Activated CD4-positive, alpha-beta T cell treated with anti-CD3 and anti-CD28 coated beads for 36 hours (primary cell): ENCODE results near the gene RTN4R. TPM values are rescaled to one million over a fixed set of nuclear protein-coding genes. Genes with fewer than 3 reads are reported as not detected.

Source experiments
- ATAC-seq: fragments of 200-7000 bp; cut with Tn5 transposase; one replicate; pipeline ENCODE4 v1.10.0; 2021; ENCODE audit warnings: mild to moderate bottlenecking, moderate library complexity
- CTCF ChIA-PET: fragments of 350-600 bp; sonication (Branson Sonifier 250); formaldehyde crosslinking; loops from one replicate; lab custom pipeline; 2021; ENCODE audit warnings: antibody characterized with exemption; lab: Charles Lee
- POLR2A ChIA-PET: fragments of 350-600 bp; sonication (Branson Sonifier 250); formaldehyde crosslinking; loops from one replicate; lab custom pipeline; 2021; ENCODE audit warnings: antibody characterized with exemption, inconsistent platforms; lab: Charles Lee
- DNase-seq: peaks from one replicate; pipeline ENCODE4 v3.0.0-alpha.2; 2020
- H3K27ac Mint-ChIP-seq: one replicate; pipeline ENCODE4 v1.8.0; 2021; ENCODE audit warnings: mixed read lengths
- H3K27me3 Mint-ChIP-seq: one replicate; pipeline ENCODE4 v1.8.0; 2021; ENCODE audit warnings: mixed read lengths
- H3K36me3 Mint-ChIP-seq: one replicate; pipeline ENCODE4 v1.8.0; 2021; ENCODE audit warnings: low read depth, mixed read lengths
- H3K4me1 Mint-ChIP-seq: one replicate; pipeline ENCODE4 v1.8.0; 2021; ENCODE audit warnings: mixed read lengths
- H3K4me3 Mint-ChIP-seq: one replicate; pipeline ENCODE4 v1.8.0; 2021; ENCODE audit warnings: mild to moderate bottlenecking, moderate library complexity, mixed read lengths
- H3K9me3 Mint-ChIP-seq: one replicate; pipeline ENCODE4 v1.8.0; 2021; ENCODE audit warnings: low read depth, mixed read lengths
- intact Hi-C, 2 experiments: fragments of 100-400 bp; cut with DNase I in 1 of 2; cut with micrococcal nuclease in 1 of 2; formaldehyde crosslinking; loops; one replicate each; pipeline versions ENCODE4 v1.14.2 to v1.15.1; 2022 to 2024; cut with DNase I, micrococcal nuclease
- total RNA-seq, 2 experiments: library from RNA; stranded (reverse); gene quantifications; one replicate each; pipeline ENCODE4 v1.2.3, GENCODE V29; 2021

The RTN4R gene
- total RNA-seq, 2 experiments from 2014 or later = 2.2 to 2.3 TPM

DNA sequence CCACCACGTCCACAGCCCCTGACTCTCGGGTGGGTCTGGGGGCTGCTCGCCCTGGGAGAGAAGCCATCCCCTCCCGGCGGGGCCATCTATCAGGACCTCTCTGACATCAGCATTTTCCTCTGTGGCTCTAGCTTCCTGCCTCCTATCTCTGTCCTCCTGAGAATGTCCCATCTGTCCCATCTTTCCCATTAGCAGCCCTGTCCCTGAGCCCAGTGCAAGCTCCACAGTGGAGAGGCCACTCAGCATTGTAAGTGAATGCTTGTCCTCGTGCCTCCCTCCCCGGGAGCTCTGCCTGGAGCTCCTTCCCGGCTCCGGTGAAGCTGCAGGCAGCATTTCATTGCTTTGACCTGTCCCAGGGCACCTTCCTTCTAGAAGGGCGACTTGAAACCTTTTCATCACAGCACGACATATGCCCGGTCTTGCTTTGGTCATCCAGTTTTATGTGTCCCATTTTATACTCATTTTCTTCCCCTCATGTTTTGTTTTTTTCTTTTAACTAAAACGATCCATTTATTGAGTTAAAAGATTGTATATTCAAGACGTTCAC, 49.7 kb downstream of the RTN4R start:
- ATAC-seq = no peak
- POLR2A ChIA-PET = no interaction called here
- intact Hi-C loops = no loop called here

DNA sequence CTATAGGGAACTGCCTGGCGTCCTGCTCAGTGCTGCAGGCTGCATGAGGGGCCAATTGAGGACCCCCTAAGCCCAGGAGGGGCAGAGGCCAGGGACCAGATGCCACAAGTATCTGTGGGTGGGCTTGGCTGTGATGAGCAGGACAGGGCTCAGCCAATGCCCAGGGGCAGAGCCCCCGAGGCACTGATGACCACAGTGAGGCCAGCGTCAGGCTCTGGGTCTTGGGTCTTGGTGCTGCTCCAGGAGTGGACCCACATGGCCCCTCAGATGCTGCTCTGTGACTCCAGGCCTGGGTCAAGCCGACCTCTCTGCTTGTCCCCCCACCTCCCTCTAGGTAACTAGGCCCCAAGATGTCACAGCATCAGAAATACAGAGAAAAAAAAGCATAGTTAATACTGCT, 50.6 kb downstream of the RTN4R start:
- H3K27ac Mint-ChIP-seq = no peak overlapping the region
- no peaks in the 10 kb centered on the region for H3K36me3 Mint-ChIP-seq
- DNase-seq (no peak), ATAC-seq (no peak)
- POLR2A ChIA-PET = no interaction called here
- no peaks in the 10 kb centered on the region for H3K27me3 Mint-ChIP-seq
- no peaks in the 10 kb centered on the region for H3K9me3 Mint-ChIP-seq
- H3K4me3 Mint-ChIP-seq = no peak overlapping the region
- intact Hi-C loops = no loop called here
- CTCF ChIA-PET = no interaction called here
- no peaks in the 10 kb centered on the region for H3K4me1 Mint-ChIP-seq

More for the DNA sequence above, 49.7 kb downstream of the RTN4R start:
- Mint-ChIP-seq H3K4me3 (no peak overlapping the region), H3K9me3 (no peaks in the 10 kb centered on the region), H3K27ac (no peak overlapping the region), H3K27me3 (no peaks in the 10 kb centered on the region), H3K36me3 (no peaks in the 10 kb centered on the region), H3K4me1 (no peaks in the 10 kb centered on the region)
- no peak for DNase-seq
- CTCF ChIA-PET = no interaction called here

DNA sequence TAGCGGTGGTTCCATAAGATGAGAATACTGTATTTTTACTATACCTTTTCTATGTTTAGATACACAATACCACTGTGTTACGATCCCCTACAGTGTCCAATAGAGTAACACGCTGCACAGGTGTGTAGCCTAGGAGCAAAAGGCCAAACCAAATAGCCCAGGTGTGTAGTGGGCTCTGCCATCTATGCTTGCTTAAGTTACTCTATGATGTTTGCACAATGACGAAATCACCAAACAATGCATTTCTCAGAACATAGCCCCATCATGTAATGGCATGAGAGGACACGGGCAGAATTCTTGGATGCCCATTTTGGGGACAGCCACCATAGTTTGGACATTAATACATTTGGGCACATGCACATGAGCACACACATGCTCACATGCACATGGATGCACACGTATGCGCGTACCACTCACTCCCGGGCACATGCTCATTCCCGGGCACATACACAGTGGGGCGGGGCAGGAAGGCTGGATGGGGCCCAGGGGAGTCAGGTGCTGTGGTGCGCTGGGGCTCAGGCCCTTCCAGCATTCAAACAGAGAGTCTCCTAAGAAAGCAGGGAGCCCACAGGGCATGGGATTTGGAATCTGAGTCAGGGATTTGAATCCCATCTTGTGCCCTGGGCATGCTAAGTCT, 51.1 kb downstream of the RTN4R start:
- no peaks in the 10 kb centered on the region for H3K4me1 Mint-ChIP-seq
- CTCF ChIA-PET = no interaction called here
- no peak for ATAC-seq
- H3K4me3 Mint-ChIP-seq = no peak overlapping the region
- no peak for DNase-seq
- no peaks in the 10 kb centered on the region for H3K27me3 Mint-ChIP-seq
- no peaks in the 10 kb centered on the region for H3K36me3 Mint-ChIP-seq
- POLR2A ChIA-PET = no interaction called here
- intact Hi-C loops = no loop called here
- H3K9me3 Mint-ChIP-seq = no peaks in the 10 kb centered on the region
- H3K27ac Mint-ChIP-seq = no peak overlapping the region

DNA sequence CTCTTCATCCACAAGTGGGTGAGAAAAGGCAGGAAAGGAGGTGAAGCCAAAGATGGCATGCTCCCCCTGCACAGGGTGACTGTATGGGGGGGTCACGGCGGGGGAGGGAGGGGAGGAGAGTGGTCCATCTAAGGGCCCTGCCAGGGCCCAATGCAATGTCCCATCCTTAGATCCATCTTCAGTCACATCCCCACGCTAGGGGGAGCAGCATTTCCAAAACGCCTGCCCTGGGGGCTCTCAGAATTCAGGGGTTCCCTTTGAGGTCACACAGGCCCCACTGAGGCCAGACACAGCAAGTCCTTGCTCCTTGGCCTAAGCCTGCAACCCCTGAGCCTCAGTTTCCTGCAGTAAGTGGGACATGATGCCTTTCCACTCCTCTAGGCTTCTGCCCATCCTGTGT, 52.4 kb downstream of the RTN4R start:
- POLR2A ChIA-PET = no interaction called here
- Mint-ChIP-seq H3K27me3 (no peaks in the 10 kb centered on the region), H3K4me1 (no peaks in the 10 kb centered on the region), H3K36me3 (no peaks in the 10 kb centered on the region), H3K9me3 (no peaks in the 10 kb centered on the region), H3K27ac (no peak overlapping the region), H3K4me3 (no peak overlapping the region)
- intact Hi-C loops = no loop called here
- DNase-seq = no peak
- ATAC-seq = no peak
- CTCF ChIA-PET = no interaction called here

DNA sequence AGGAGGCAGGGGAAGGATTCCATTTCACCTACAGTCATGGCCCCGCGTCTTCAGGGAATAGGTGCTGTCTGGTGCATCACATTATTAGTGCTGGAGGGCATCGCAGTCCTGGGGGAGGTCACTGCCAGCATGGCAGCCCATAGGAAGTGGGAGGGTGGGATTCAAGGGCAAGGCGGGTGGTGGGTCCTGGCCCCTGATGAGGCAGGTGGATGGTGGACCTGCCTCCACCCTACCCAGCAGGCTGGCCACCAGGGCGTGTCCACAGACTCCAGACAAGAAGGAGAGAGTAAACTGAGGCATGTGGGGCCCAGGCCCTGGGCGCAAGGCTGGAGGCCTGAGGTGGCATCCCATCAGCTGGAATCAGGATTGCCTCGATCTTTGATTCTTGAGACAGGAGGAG, 53.3 kb downstream of the RTN4R start:
- ATAC-seq (no peak), DNase-seq (no peak)
- intact Hi-C loops = no loop called here
- Mint-ChIP-seq H3K4me3 (no peak overlapping the region), H3K9me3 (no peaks in the 10 kb centered on the region), H3K4me1 (no peaks in the 10 kb centered on the region), H3K36me3 (no peaks in the 10 kb centered on the region), H3K27ac (no peak overlapping the region), H3K27me3 (no peaks in the 10 kb centered on the region)
- CTCF ChIA-PET = no interaction called here
- POLR2A ChIA-PET = no interaction called here

DNA sequence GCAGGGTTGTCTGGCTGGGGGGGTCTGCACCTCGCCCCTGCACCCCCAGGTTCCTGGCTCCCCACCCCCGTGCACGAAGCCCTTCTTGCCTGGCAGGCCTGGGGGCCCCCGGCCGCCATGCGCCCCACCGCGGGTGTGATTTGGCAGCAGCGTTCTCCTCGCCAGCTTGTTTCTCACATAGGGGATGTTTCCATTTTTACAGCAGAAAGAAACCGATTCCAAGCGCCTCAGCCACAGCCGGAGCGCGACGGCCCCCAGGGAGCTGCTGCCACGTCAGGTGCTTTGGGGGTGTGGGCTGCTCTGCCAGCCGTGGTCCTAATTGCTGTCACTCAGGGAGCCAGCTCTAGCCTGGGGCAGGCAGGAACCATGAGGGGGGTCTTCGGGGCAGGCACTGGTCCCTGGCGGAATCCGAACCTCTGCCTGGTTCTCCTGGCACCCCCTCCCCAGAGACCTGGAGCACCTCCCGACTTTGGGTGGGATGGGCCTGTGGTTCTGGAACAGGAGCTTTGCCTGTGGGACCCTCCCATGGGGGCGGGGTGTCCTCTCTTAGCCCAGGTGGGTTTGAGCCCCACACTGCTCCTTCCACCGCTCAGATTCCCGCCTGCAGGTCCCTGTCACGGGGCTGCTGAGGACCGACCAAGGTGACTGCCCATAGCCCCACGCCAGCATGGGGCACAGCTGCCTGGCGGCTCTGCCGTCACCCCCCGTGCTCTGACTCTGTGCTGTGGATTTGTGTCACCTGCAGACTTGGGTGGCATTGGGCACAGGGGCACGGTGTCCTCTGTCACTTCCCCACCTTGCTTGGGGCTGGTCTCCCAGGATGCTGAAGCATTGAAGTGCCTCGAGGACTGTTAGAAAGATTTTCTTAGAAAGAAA, 54.0 kb downstream of the RTN4R start:
- Mint-ChIP-seq H3K36me3 (no peaks in the 10 kb centered on the region), H3K27ac (no peak overlapping the region), H3K9me3 (no peaks in the 10 kb centered on the region), H3K4me1 (no peaks in the 10 kb centered on the region), H3K27me3 (no peaks in the 10 kb centered on the region), H3K4me3 (no peak overlapping the region)
- DNase-seq = no peak
- intact Hi-C loops = no loop called here
- ATAC-seq = no peak
- ChIA-PET POLR2A (interaction anchor here (0.7 kb wide), 1 partner anchor 17 kb away, joined by 3 read pairs; no protein-coding TSS in a partner anchor), CTCF (no interaction called here)

DNA sequence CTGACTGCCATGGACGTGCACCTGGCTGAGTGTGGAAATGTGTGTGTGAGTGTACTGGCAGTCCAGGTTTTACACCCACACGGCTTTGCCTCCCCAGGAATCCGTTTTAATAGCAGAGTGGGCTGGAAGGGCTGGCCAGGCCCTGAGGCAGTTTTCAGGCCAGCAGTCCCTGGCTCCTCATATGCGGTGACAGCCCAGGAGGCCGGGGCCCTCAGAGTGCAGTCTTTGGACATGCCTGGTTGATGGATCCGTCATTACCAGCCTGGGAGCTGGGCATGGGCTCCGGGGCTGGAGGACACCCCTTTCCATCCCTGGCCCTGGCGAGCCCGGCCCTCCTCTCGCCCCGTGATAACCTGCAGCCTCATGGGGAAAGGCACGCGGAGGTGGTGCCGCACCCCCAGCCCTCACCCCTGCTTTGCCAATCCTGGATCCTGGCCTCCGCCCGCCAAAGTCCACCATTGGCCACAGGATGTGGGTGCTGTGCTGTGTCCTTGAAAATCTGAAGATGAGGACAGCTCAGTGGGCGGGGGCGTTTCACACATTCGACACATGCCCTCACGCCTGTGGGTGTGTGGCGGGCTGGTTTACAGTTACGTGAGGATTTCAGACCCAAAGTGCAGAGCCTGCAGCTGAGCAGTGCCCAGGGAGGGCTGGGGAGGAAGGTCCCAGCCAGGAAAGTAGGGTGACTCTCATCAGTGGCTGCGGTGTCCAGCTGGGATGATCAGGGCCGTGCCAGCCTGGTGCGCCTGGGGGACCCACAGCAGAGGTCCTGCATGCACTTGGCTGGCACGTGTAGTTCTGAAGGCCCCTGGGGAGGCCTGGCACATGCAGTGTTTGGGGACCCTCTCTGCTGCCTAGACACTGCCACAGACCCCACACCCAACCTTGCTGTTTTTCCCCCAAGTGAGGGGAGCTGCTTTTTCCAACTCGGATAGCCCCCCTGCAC, 55.1 kb downstream of the RTN4R start:
- H3K9me3 Mint-ChIP-seq = no peaks in the 10 kb centered on the region
- intact Hi-C loops = no loop called here
- DNase-seq = no peak
- H3K27ac Mint-ChIP-seq = no peak overlapping the region
- ChIA-PET CTCF (no interaction called here), POLR2A (interaction anchor here (0.7 kb wide), 1 partner anchor 18 kb away, joined by 3 read pairs; no protein-coding TSS in a partner anchor)
- no peak overlapping the region for H3K4me3 Mint-ChIP-seq
- no peaks in the 10 kb centered on the region for H3K27me3 Mint-ChIP-seq
- ATAC-seq = no peak
- no peaks in the 10 kb centered on the region for H3K36me3 Mint-ChIP-seq
- peaks cover 8% of the 10 kb centered on the region for H3K4me1 Mint-ChIP-seq

DNA sequence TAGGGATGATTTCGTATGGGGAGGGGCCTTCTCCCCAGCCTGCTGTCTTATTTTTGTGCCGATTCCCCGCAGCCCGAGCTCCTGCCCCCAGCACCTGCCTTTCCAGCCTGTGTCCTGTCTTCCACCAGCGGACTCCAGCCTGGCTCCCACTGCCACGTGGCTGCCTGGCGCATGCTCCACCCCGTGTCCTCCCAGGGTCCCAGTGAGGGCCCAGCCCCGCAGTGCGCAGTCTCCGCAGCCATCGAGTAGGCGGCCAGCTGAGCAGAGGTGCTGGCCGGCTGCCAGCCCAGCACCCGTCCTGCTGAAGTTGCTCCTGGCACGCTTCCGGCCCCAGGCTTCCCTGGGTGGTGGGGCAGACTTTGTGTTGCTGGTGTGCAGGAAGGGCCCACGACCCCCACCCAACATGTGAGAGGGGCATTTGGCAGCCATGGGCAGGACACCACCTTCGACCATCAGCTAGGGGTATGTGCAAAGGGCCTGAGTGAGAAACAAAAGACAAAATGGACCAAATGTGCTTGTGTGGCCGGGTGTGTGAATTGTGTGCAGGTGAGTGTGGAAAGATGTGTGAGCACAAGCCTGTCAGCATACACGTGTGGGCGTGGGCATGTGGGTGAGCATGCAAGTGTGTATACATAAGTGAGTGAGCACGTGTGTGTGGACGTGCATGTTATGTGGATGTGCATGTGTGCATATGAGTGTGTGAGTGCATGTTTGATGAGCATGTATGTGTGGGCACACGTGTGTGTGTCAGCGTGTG, 55.9 kb downstream of the RTN4R start:
- ChIA-PET POLR2A (no interaction called here), CTCF (no interaction called here)
- no peaks in the 10 kb centered on the region for H3K27me3 Mint-ChIP-seq
- no peak overlapping the region for H3K27ac Mint-ChIP-seq
- no peaks in the 10 kb centered on the region for H3K9me3 Mint-ChIP-seq
- H3K4me1 Mint-ChIP-seq = peaks cover 15% of the 10 kb centered on the region
- DNase-seq = no peak
- H3K36me3 Mint-ChIP-seq = no peaks in the 10 kb centered on the region
- intact Hi-C loops = no loop called here
- H3K4me3 Mint-ChIP-seq = no peak overlapping the region
- ATAC-seq = no peak

DNA sequence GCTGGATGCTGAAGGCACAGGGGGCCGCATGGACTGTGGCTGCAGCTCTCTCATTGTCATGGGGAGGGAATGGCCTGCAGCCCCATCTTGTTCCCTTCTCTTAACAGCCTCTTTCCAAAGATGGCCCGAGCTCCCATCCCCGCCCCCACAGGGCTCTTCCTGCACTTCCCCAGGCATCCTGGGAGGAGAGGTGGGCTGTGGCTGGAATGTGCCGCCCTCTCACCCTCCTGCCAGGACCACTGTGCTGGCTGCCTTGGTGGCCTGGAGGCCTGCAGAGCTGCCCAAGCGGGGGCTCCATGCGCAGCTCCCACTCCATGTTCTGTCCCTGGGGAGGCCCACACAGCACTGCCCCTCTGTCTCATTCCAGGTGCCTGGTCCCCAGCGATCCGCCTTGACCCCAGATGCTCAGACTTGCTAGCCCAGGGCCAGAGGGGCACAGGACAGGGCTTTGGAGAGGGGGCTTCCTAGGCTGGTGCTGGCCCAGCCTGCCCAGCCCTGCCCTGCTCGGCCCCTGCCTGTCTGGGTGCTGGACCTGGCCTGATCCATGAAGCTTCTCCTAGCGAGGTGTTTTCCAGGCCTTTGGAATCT, 56.6 kb downstream of the RTN4R start:
- CTCF ChIA-PET = interaction anchor here (0.7 kb wide), 1 partner anchor 33 kb away, joined by 3 read pairs; no protein-coding TSS in a partner anchor

DNA sequence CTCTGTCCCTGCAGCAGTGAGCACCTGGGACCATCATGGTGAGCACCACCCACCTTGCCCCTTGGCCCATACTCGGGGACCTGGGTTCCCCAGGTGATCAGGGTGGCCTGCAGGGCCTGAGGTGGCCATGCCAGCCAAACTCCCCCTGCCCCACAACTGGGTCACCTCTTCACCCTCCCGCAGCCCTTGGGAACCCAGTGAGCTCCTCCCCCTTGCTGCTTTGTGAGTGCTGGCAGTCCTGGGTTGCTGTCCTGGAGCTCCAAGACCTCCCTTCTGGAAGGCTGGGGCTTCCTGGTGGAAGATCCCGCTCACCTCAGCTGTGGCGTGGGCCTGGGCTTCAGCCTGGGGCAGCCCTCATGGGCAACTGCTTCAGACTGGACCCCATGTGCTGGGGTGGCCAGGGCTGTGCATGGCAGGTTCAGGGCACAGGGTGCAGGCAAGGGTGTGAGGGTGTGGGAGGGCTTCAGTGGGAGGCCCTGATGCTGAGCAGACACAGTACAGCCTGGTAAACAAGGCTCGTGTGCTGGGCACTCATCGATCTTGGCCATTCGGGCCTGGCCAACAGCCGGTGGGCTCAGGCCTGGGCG, 57.6 kb downstream of the RTN4R start:
- CTCF ChIA-PET = no interaction called here

More for the DNA sequence above, 56.6 kb downstream of the RTN4R start:
- Mint-ChIP-seq H3K27ac (no peak overlapping the region), H3K4me3 (no peak overlapping the region), H3K27me3 (no peaks in the 10 kb centered on the region), H3K4me1 (peaks cover 18% of the 10 kb centered on the region), H3K9me3 (no peaks in the 10 kb centered on the region), H3K36me3 (no peaks in the 10 kb centered on the region)
- POLR2A ChIA-PET = no interaction called here
- intact Hi-C loops = no loop called here
- no peak for ATAC-seq
- no peak for DNase-seq

More for the DNA sequence above, 57.6 kb downstream of the RTN4R start:
- POLR2A ChIA-PET = no interaction called here
- intact Hi-C loops = no loop called here
- no peaks in the 10 kb centered on the region for H3K36me3 Mint-ChIP-seq
- peaks cover 25% of the 10 kb centered on the region for H3K4me1 Mint-ChIP-seq
- DNase-seq (no peak), ATAC-seq (no peak)
- H3K4me3 Mint-ChIP-seq = no peak overlapping the region
- no peaks in the 10 kb centered on the region for H3K27me3 Mint-ChIP-seq
- H3K27ac Mint-ChIP-seq = no peak overlapping the region
- H3K9me3 Mint-ChIP-seq = no peaks in the 10 kb centered on the region
